H1 (cell line): Measurements from ENCODE around the gene FKBP5.

ENCODE experiments used
- CHD1 ChIP-seq: IDR thresholded peaks from 2 replicates; pipeline ENCODE4 v1.6.1; 2012; ENCODE audit warnings: low read depth, low read length, improper control_type of control experiment
- MAFK ChIP-seq: IDR thresholded peaks from 2 replicates; pipeline ENCODE4 v1.6.1; 2012; ENCODE audit warnings: low read depth, mild to moderate bottlenecking, improper control_type of control experiment, low read length
- TAF1 ChIP-seq: IDR thresholded peaks from 2 replicates; pipeline ENCODE4 v1.6.1; 2011; ENCODE audit warnings: mild to moderate bottlenecking, low read depth, low read length
- YY1 ChIP-seq: IDR thresholded peaks from 2 replicates; pipeline ENCODE4 v1.6.1; 2011; ENCODE audit warnings: low read depth, mild to moderate bottlenecking, low read length

GRCh38 chr6:35647400-35647799, 41.3 kb downstream of the FKBP5 start:
- no peak for TF ChIP-seq CHD1
- no peak for TF ChIP-seq YY1
- TF ChIP-seq TAF1, result no peak
- no peak for TF ChIP-seq MAFK
